K562 (cell line): Measurements from ENCODE around the gene MTOR. TPM values are rescaled to one million over a fixed set of nuclear protein-coding genes. Genes with fewer than 3 reads are reported as not detected.

Source experiments
- BRF1 ChIP-seq: IDR thresholded peaks from 3 replicates; pipeline ENCODE4 v1.6.1; 2011; ENCODE audit warnings: borderline replicate concordance, mild to moderate bottlenecking; ENCODE audit not compliant: insufficient read length; ENCODE audit errors: extremely low read depth
- CC2D1A ChIP-seq: fragments of 450-650 bp; IDR thresholded peaks from 2 replicates; pipeline ENCODE4 v1.6.1; 2017; ENCODE audit warnings: mild to moderate bottlenecking
- CGGBP1 ChIP-seq: fragments of 250-450 bp; sonication (Bioruptor Pico); IDR thresholded peaks from 2 replicates; pipeline ENCODE4 v1.9.0; 2021; ENCODE audit warnings: mild to moderate bottlenecking
- EZH2 ChIP-seq: IDR thresholded peaks from 2 replicates; pipeline ENCODE4 v1.6.1; 2012; ENCODE audit warnings: low read depth, mild to moderate bottlenecking, inconsistent platforms, low read length, borderline replicate concordance
- FOXA3 ChIP-seq, 2 experiments: fragments of 450-650 bp in 1 of 2; sonication (generic) in 1 of 2; formaldehyde crosslinking; IDR thresholded peaks in 1 of 2; conservative IDR thresholded peaks in 1 of 2; 2 replicates each; pipeline versions ENCODE4 v1.4.0 to v1.8.0; 2020 to 2022; ENCODE audit warnings: mild to moderate bottlenecking in 2 of 2, missing genetic modification reagents in 1 of 2
- FOXP1 ChIP-seq: sonication (generic); formaldehyde crosslinking; IDR thresholded peaks from 2 replicates; pipeline ENCODE4 v1.8.0; 2022; ENCODE audit warnings: mild to moderate bottlenecking, missing genetic modification reagents
- HSF4 ChIP-seq: fragments of 250-450 bp; sonication (Bioruptor Pico); IDR thresholded peaks from 2 replicates; pipeline ENCODE4 v2.1.2; 2022; ENCODE audit warnings: mild to moderate bottlenecking, moderate library complexity, borderline replicate concordance
- KAT2B ChIP-seq: IDR thresholded peaks from one replicate; pipeline ENCODE4 v1.6.1; 2012; ENCODE audit warnings: low read depth, mild to moderate bottlenecking, control low read depth, inconsistent platforms, low read length, moderate library complexity
- MLX ChIP-seq, 2 experiments: fragments of 450-650 bp in 1 of 2; sonication (generic) in 1 of 2; formaldehyde crosslinking; conservative IDR thresholded peaks; 2 replicates each; pipeline versions ENCODE4 v1.4.0 to v1.8.1; 2020 to 2022; ENCODE audit warnings: mild to moderate bottlenecking in 1 of 2, missing genetic modification reagents in 1 of 2
- PRDM10 ChIP-seq: fragments of 450-650 bp; IDR thresholded peaks from 2 replicates; pipeline ENCODE4 v1.6.1; 2018; ENCODE audit not compliant: partially characterized antibody
- REST ChIP-seq, 2 experiments: fragments of 450-650 bp; formaldehyde crosslinking in 1 of 2; IDR thresholded peaks; 2 replicates each; pipeline versions ENCODE4 v1.4.0 to v1.6.1; 2014 to 2020; ENCODE audit warnings: mild to moderate bottlenecking in 2 of 2, borderline replicate concordance in 1 of 2, low read depth in 1 of 2
- XRCC3 ChIP-seq: fragments of 450-650 bp; IDR thresholded peaks from 2 replicates; pipeline ENCODE4 v1.6.1; 2017; ENCODE audit warnings: mild to moderate bottlenecking, moderate library complexity
- ZNF23 ChIP-seq: fragments of 250-450 bp; sonication (Bioruptor Pico); IDR thresholded peaks from 2 replicates; pipeline ENCODE4 v1.4.0; 2020; ENCODE audit warnings: mild to moderate bottlenecking
- polyA plus RNA-seq, 8 experiments: library from polyadenylated mRNA; depleted of rRNA in 4 of 8; stranded (reverse) in 5 of 8; unstranded in 3 of 8; fragments of >200 nt; fragmentation: Nextera tagmentation in 2 of 8; fragmentation: Illumina TruSeq in 1 of 8; extraction: Ambion mirVana in 2 of 8; extraction: Trizol in 1 of 8; gene quantifications; 2 replicates each; pipeline versions ENCODE4 v1.2.1 to v1.2.3, GENCODE V29; 2011 to 2014; ENCODE audit warnings: inconsistent platforms in 1 of 8, missing spikeins in 1 of 8
- total RNA-seq, 7 experiments: library from RNA; depleted of rRNA in 6 of 7; stranded (reverse); fragments of >200 nt in 6 of 7; fragmentation: Illumina TruSeq in 2 of 7; extraction: Trizol in 2 of 7; gene quantifications; 2 replicates each; pipeline versions ENCODE4 v1.2.1 to v1.2.3, GENCODE V29; 2011 to 2021; ENCODE audit warnings: low replicate concordance in 1 of 7

Gene MTOR
- total and polyA plus RNA-seq, 9 of the 15 experiments (the other 6 are each of a cell fraction or from before 2014, with no cell fraction given) = 11.4 to 71.4 (median 52.2) TPM

GRCh38 chr1:11059968-11060830 is 202.2 kb downstream of the MTOR start, which contains the start of gene SRM (continued):
- TF ChIP-seq REST (IDR thresholded peaks at IDR 0.05; ENCODE audit: borderline replicate concordance) (peak; percentile 88), REST (CRISPR knock-in tag; IDR thresholded peaks at IDR 0.05; ENCODE audit: low read depth) (peak; percentile 68), ZNF23 (CRISPR knock-in tag) (no peak), MLX (CRISPR knock-in tag; conservative IDR thresholded peaks at IDR 0.05) (no peak), HSF4 (CRISPR knock-in tag) (no peak), BRF1 (no peak), FOXA3 (CRISPR knock-in tag; conservative IDR thresholded peaks at IDR 0.05 in 1 of 2, IDR thresholded peaks at IDR 0.05 in 1 of 2) (0 out of 4 replicates have a peak, but pooled peaks of 1 of the 2 experiments have one; percentile 19), CC2D1A (no peak), KAT2B (no peak), CGGBP1 (CRISPR knock-in tag) (no peak), XRCC3 (no peak), FOXP1 (CRISPR knock-in tag) (no peak; the same call in 1 of the 2 replicates), EZH2 (no peak), PRDM10 (no peak)
